B cell (primary cell): ENCODE results near the gene VRK2. TPM values are rescaled to one million over a fixed set of nuclear protein-coding genes. Genes with fewer than 3 reads are reported as not detected.
"Not testable (repeated sequence)": the region's sequence is repeated elsewhere in the genome, so short reads cannot be mapped to it uniquely, and the experiment has no call there.

Experiments
- ATAC-seq: fragments of 200-7000 bp; cut with Tn5 transposase; one replicate; pipeline ENCODE4 v1.10.0; 2021; ENCODE audit warnings: low read depth, mild to moderate bottlenecking, moderate number of reproducible peaks, moderate library complexity
- CTCF ChIA-PET: fragments of 350-600 bp; sonication (Branson Sonifier 250); formaldehyde crosslinking; loops from one replicate; lab custom pipeline; 2021; ENCODE audit warnings: antibody characterized with exemption, inconsistent platforms; lab: Charles Lee
- POLR2A ChIA-PET: fragments of 350-600 bp; sonication (Branson Sonifier 250); formaldehyde crosslinking; loops from one replicate; lab custom pipeline; 2021; ENCODE audit warnings: antibody characterized with exemption; lab: Charles Lee
- DNase-seq: peaks from one replicate; pipeline ENCODE4 v3.0.0; 2013
- H2AFZ ChIP-seq: 2 replicates; pipeline ENCODE4 v1.6.1; 2012; ENCODE audit warnings: mild to moderate bottlenecking, low read depth, low read length; ENCODE audit not compliant: insufficient read depth, poor library complexity, severe bottlenecking
- H3K27ac ChIP-seq, 2 donors: 1 replicate in 1 of 2; 2 replicates in 1 of 2; pipeline ENCODE4 v1.5.1; 2012 to 2013; ENCODE audit warnings: low read length in 2 of 2, mild to moderate bottlenecking in 2 of 2, moderate library complexity in 1 of 2
- H3K27me3 ChIP-seq, 4 experiments: fragments of 200-600 bp in 1 of 4; sonication (generic) in 1 of 4; replicated peaks in 1 of 4; 1 replicate in 2 of 4; 2 replicates in 2 of 4; pipeline versions ENCODE4 v1.6.1 to v1.7.0; 2013 to 2016; ENCODE audit warnings: low read length in 3 of 4, mild to moderate bottlenecking in 2 of 4, mixed read lengths in 1 of 4, moderate library complexity in 1 of 4; ENCODE audit not compliant: insufficient read depth in 4 of 4, control insufficient read depth in 3 of 4; ENCODE audit errors: control extremely low read depth in 1 of 4
- H3K36me3 ChIP-seq, 2 experiments: replicated peaks in 1 of 2; 1 replicate in 1 of 2; 2 replicates in 1 of 2; pipeline versions ENCODE4 v1.6.1 to v1.7.1; 2013; ENCODE audit warnings: low read length in 1 of 2; ENCODE audit not compliant: insufficient read depth in 2 of 2, control insufficient read depth in 1 of 2; ENCODE audit errors: control extremely low read depth in 1 of 2, extremely low read depth in 1 of 2
- H3K4me1 ChIP-seq, 2 donors: fragments of 200-600 bp in 1 of 2; sonication (generic) in 1 of 2; 1 replicate in 1 of 2; 2 replicates in 1 of 2; pipeline versions ENCODE4 v1.5.1 to v1.6.1; 2013 to 2017; ENCODE audit warnings: low read length in 2 of 2; ENCODE audit not compliant: control insufficient read depth in 2 of 2, insufficient read depth in 2 of 2
- H3K4me2 ChIP-seq: replicated peaks from 2 replicates; pipeline ENCODE3; 2012; ENCODE audit warnings: mild to moderate bottlenecking, low read depth, low read length; ENCODE audit not compliant: poor library complexity, severe bottlenecking
- H3K4me3 ChIP-seq, 5 experiments: fragments of 200-600 bp in 1 of 5; sonication (generic) in 1 of 5; 1 replicate in 3 of 5; 2 replicates in 2 of 5; pipeline versions ENCODE4 v1.5.1 to v1.7.0; 2011 to 2016; ENCODE audit warnings: low read length in 4 of 5, mild to moderate bottlenecking in 4 of 5, low read depth in 2 of 5, control low read depth in 1 of 5, moderate library complexity in 1 of 5; ENCODE audit not compliant: insufficient read depth in 1 of 5; ENCODE audit errors: control extremely low read depth in 1 of 5, extremely low read depth in 1 of 5
- H3K79me2 ChIP-seq: fragments of 200-600 bp; sonication (generic); one replicate; pipeline ENCODE4 v1.6.0; 2016; ENCODE audit warnings: low read length; ENCODE audit not compliant: control insufficient read depth, insufficient read depth
- H3K9ac ChIP-seq: fragments of 200-600 bp; sonication (generic); 2 replicates; pipeline ENCODE4 v1.6.1; 2017; ENCODE audit warnings: mild to moderate bottlenecking, low read length, moderate library complexity
- H3K9me3 ChIP-seq, 3 donors: one replicate each; pipeline versions ENCODE4 v1.6.1 to v1.7.1; 2013; ENCODE audit warnings: low read length in 2 of 3; ENCODE audit not compliant: control insufficient read depth in 2 of 3, insufficient read depth in 1 of 3; ENCODE audit errors: control extremely low read depth in 1 of 3
- H4K20me1 ChIP-seq: 2 replicates; pipeline ENCODE4 v1.6.0; 2012; ENCODE audit warnings: mild to moderate bottlenecking, low read length; ENCODE audit not compliant: insufficient read depth, control insufficient read depth, poor library complexity, severe bottlenecking
- H3K27ac Mint-ChIP-seq: one replicate; pipeline ENCODE4 v1.8.0; 2021; ENCODE audit warnings: mixed read lengths
- H3K27me3 Mint-ChIP-seq: one replicate; pipeline ENCODE4 v1.8.0; 2021; ENCODE audit warnings: mixed read lengths
- H3K4me1 Mint-ChIP-seq: one replicate; pipeline ENCODE4 v1.8.0; 2021; ENCODE audit warnings: mixed read lengths
- H3K4me3 Mint-ChIP-seq: one replicate; pipeline ENCODE4 v1.8.0; 2021; ENCODE audit warnings: mixed read lengths
- H3K9me3 Mint-ChIP-seq: one replicate; pipeline ENCODE4 v1.8.0; 2022; ENCODE audit warnings: mixed read lengths; ENCODE audit not compliant: insufficient read depth
- CTCF ChIP-seq: fragments of 200-600 bp; IDR thresholded peaks from one replicate; pipeline ENCODE4 v1.8.0; 2022; ENCODE audit warnings: antibody characterized with exemption, mild to moderate bottlenecking
- EZH2 ChIP-seq: IDR thresholded peaks from 2 replicates; pipeline ENCODE4 v1.6.1; 2012; ENCODE audit warnings: borderline replicate concordance, low read depth, mild to moderate bottlenecking, moderate library complexity, low read length; ENCODE audit not compliant: insufficient read depth, poor library complexity, severe bottlenecking
- WGBS: methylation state at CpG from one replicate; pipeline ENCODE4 v1.1.5; 2013; ENCODE audit warnings: missing lambda C conversion rate; ENCODE audit not compliant: insufficient coverage; 5-methylcytosine and 5-hydroxymethylcytosine counted together
- intact Hi-C: fragments of 100-400 bp; cut with micrococcal nuclease; formaldehyde crosslinking; loops from one replicate; pipeline ENCODE4 v1.10.0; 2022
- polyA plus RNA-seq: library from polyadenylated mRNA; depleted of rRNA; stranded (reverse); fragments of >200 nt; gene quantifications from 2 replicates; pipeline ENCODE4 v1.2.3, GENCODE V29; 2012
- total RNA-seq, 2 donors: library from RNA; stranded (reverse); fragments of 120-200 nt in 1 of 2; gene quantifications; 1 replicate in 1 of 2; 2 replicates in 1 of 2; pipeline versions ENCODE4 v1.2.3 to v1.2.4, GENCODE V29; 2013 to 2022

VRK2 gene
- total and polyA plus RNA-seq, 2 donors (not counting 1 experiment from before 2014, with no cell fraction given), result 10.2 to 35.5 TPM

- H3K27ac Mint-ChIP-seq, result no peak overlapping the region
- intact Hi-C loops, result no loop called here
- Histone ChIP-seq H3K4me3 (no peak overlapping the region), H3K4me1 (no peaks in the 10 kb centered on the region), H3K27me3 (no peaks in the 10 kb centered on the region), H4K20me1 (no peaks in the 10 kb centered on the region), H3K4me2 (no peak overlapping the region), H3K27ac (no peak overlapping the region), H3K36me3 (peaks cover 18 to 28% of the 10 kb centered on the region in 2 experiments), H2AFZ (no peak overlapping the region), H3K79me2 (peaks cover 6% of the 10 kb centered on the region), H3K9ac (no peak overlapping the region), H3K9me3 (no peaks in the 10 kb centered on the region)
- no CpG with 5 or more reads among the region's 2 CpGs for WGBS
- DNase-seq, result no peak
- CTCF ChIA-PET, result no interaction called here
- POLR2A ChIA-PET, result no interaction called here
- ATAC-seq, result no peak
- TF ChIP-seq EZH2 (no peak), CTCF (no peak)
- H3K4me1 Mint-ChIP-seq, result peaks cover 5% of the 10 kb centered on the region
- no peak overlapping the region for H3K4me3 Mint-ChIP-seq
- no peaks in the 10 kb centered on the region for H3K9me3 Mint-ChIP-seq
- no peaks in the 10 kb centered on the region for H3K27me3 Mint-ChIP-seq
Measured at GRCh38 chr2:58089081-58089480, 42.5 kb downstream of the VRK2 start.

GRCh38 chr2:58092772-58093171, 46.2 kb downstream of the VRK2 start:
- H3K36me3 ChIP-seq, result peaks cover 15 to 23% of the 10 kb centered on the region in 2 experiments
- H3K27me3 Mint-ChIP-seq, H3K4me1 Mint-ChIP-seq, H3K4me2 ChIP-seq, H3K79me2 ChIP-seq, H3K4me3 ChIP-seq, DNase-seq, ATAC-seq, H3K4me1 ChIP-seq, H4K20me1 ChIP-seq, H3K9ac ChIP-seq, H3K9me3 ChIP-seq, H3K27me3 ChIP-seq, H3K27ac ChIP-seq, H2AFZ ChIP-seq, H3K9me3 Mint-ChIP-seq, POLR2A ChIA-PET, H3K4me3 Mint-ChIP-seq, CTCF ChIA-PET, intact Hi-C loops, H3K27ac Mint-ChIP-seq: not testable (repeated sequence)
- WGBS, result no CpG with 5 or more reads among the region's 4 CpGs
